ENCODE results near the gene EZH1. TPM values are rescaled to one million over a fixed set of nuclear protein-coding genes. Genes with fewer than 3 reads are reported as not detected.

EZH1 gene
- total RNA-seq, 1 donor from 2014 or later, result 37.6 TPM

- no peak for TF ChIP-seq CTCF (conservative IDR thresholded peaks at IDR 0.05)
- DNase-seq (ENCODE audit: extremely low spot score, unreplicated experiment), result no peak
Measured at GRCh38 chr17:42704490-42704836, 40.4 kb downstream of the EZH1 start.

GRCh38 chr17:42702446-42702845 lies 42.4 kb downstream of the EZH1 start:
- DNase-seq (ENCODE audit: extremely low spot score, unreplicated experiment), result no peak
- TF ChIP-seq CTCF (conservative IDR thresholded peaks at IDR 0.05), result no peak
- Mint-ChIP-seq H3K36me3 (peaks cover 5% of the 10 kb centered on the region), H3K27me3 (no peaks in the 10 kb centered on the region), H3K27ac (no peak overlapping the region), H3K4me1 (ENCODE audit: unreplicated experiment) (no peaks in the 10 kb centered on the region), H3K9me3 (no peaks in the 10 kb centered on the region), H3K4me3 (no peak overlapping the region)

More at GRCh38 chr17:42704490-42704836, 40.4 kb downstream of the EZH1 start:
- no peaks in the 10 kb centered on the region for H3K27me3 Mint-ChIP-seq
- no peaks in the 10 kb centered on the region for H3K9me3 Mint-ChIP-seq
- peaks cover 18% of the 10 kb centered on the region for H3K36me3 Mint-ChIP-seq
- H3K4me1 Mint-ChIP-seq (ENCODE audit: unreplicated experiment), result no peaks in the 10 kb centered on the region
- H3K27ac Mint-ChIP-seq, result no peak overlapping the region
- H3K4me3 Mint-ChIP-seq, result no peak overlapping the region

- Mint-ChIP-seq H3K4me3 (no peak overlapping the region), H3K27ac (no peak overlapping the region), H3K9me3 (no peaks in the 10 kb centered on the region), H3K36me3 (peaks cover 7% of the 10 kb centered on the region), H3K27me3 (no peaks in the 10 kb centered on the region), H3K4me1 (ENCODE audit: unreplicated experiment) (no peaks in the 10 kb centered on the region)
- no peak for DNase-seq (ENCODE audit: extremely low spot score, unreplicated experiment)
- no peak for TF ChIP-seq CTCF (conservative IDR thresholded peaks at IDR 0.05)
Measured at GRCh38 chr17:42700586-42701289, 44.1 kb downstream of the EZH1 start.

GRCh38 chr17:42699415-42699740 lies 45.5 kb downstream of the EZH1 start:
- Mint-ChIP-seq H3K27me3 (no peaks in the 10 kb centered on the region), H3K4me1 (ENCODE audit: unreplicated experiment) (no peaks in the 10 kb centered on the region), H3K9me3 (no peaks in the 10 kb centered on the region), H3K36me3 (peaks cover 4% of the 10 kb centered on the region), H3K4me3 (no peak overlapping the region), H3K27ac (no peak overlapping the region)
- no peak for DNase-seq (ENCODE audit: extremely low spot score, unreplicated experiment)
- no peak for TF ChIP-seq CTCF (conservative IDR thresholded peaks at IDR 0.05)

GRCh38 chr17:42698736-42699414 lies 46.0 kb downstream of the EZH1 start:
- no peak overlapping the region for H3K27ac Mint-ChIP-seq
- no peaks in the 10 kb centered on the region for H3K9me3 Mint-ChIP-seq
- no peaks in the 10 kb centered on the region for H3K27me3 Mint-ChIP-seq
- TF ChIP-seq CTCF (conservative IDR thresholded peaks at IDR 0.05), result no peak
- DNase-seq (ENCODE audit: extremely low spot score, unreplicated experiment), result no peak
- peaks cover 4% of the 10 kb centered on the region for H3K36me3 Mint-ChIP-seq
- H3K4me1 Mint-ChIP-seq (ENCODE audit: unreplicated experiment), result no peaks in the 10 kb centered on the region
- no peak overlapping the region for H3K4me3 Mint-ChIP-seq

Measured in type B pancreatic cell (in vitro differentiated cells).